Testis (tissue), 3 donors: ENCODE measurements around the gene ABCA4. TPM values are rescaled to one million over a fixed set of nuclear protein-coding genes. Genes with fewer than 3 reads are reported as not detected.
"Not testable (repeated sequence)": the region's sequence is repeated elsewhere in the genome, so short reads cannot be mapped to it uniquely, and the experiment has no call there.

ENCODE experiments used
- DNase-seq: peaks from one replicate; pipeline ENCODE4 v3.0.0-alpha.2; 2019
- H3K27ac ChIP-seq, 2 donors: fragments of 200-600 bp; sonication (generic); one replicate each; pipeline ENCODE4 v1.5.1; 2019
- H3K27me3 ChIP-seq: fragments of 200-600 bp; sonication (generic); one replicate; pipeline ENCODE4 v1.5.1; 2019
- H3K36me3 ChIP-seq: fragments of 200-600 bp; sonication (generic); one replicate; pipeline ENCODE4 v1.5.1; 2017; ENCODE audit warnings: low read depth; ENCODE audit errors: missing control alignments
- H3K4me1 ChIP-seq: fragments of 200-600 bp; sonication (generic); one replicate; pipeline ENCODE4 v1.5.1; 2019
- H3K4me3 ChIP-seq, 2 donors: fragments of 200-600 bp; sonication (generic); one replicate each; pipeline ENCODE4 v1.5.1; 2017 to 2019
- H3K9me3 ChIP-seq: fragments of 200-600 bp; sonication (generic); one replicate; pipeline ENCODE4 v1.5.1; 2017
- POLR2A ChIP-seq: fragments of 450-650 bp; IDR thresholded peaks from one replicate; pipeline ENCODE4 v1.6.1; 2017; ENCODE audit warnings: antibody characterized with exemption, mild to moderate bottlenecking, moderate library complexity
- WGBS, 2 donors: methylation state at CpG; one replicate each; pipeline ENCODE4 v1.1.5; 2018; 5-methylcytosine and 5-hydroxymethylcytosine counted together
- intact Hi-C: fragments of 100-400 bp; cut with DNase I; formaldehyde crosslinking; loops from one replicate; pipeline ENCODE4 v1.15.1; 2023; ENCODE audit warnings: low total_unique reads
- polyA plus RNA-seq: library from polyadenylated mRNA; stranded (reverse); fragments of 350-450 nt; fragmentation: Illumina TruSeq; extraction: RNeasy Lipid Tissue Mini Kit (QIAGEN cat#74804); gene quantifications from one replicate; pipeline ENCODE4 v1.2.3, GENCODE V29; 2014; ENCODE audit warnings: low read depth, low replicate concordance; ENCODE audit not compliant: insufficient read depth
- total RNA-seq, 2 donors: library from RNA; depleted of rRNA; stranded (reverse); fragments of >200 nt; gene quantifications; one replicate each; pipeline ENCODE4 v1.2.3, GENCODE V29; 2016
- TF ChIP-seq, protein P1 (sequence below), 3 experiments: fragments of 450-650 bp in 2 of 3; fragments of 200-600 bp in 1 of 3; sonication (generic) in 1 of 3; IDR thresholded peaks; one replicate each; pipeline ENCODE4 v1.5.1; 2016 to 2019; ENCODE audit warnings: antibody characterized with exemption in 3 of 3, mild to moderate bottlenecking in 2 of 3, moderate library complexity in 1 of 3

The ABCA4 gene
- total and polyA plus RNA-seq, 3 donors from 2014 or later = 1.6 to 1.8 (median 1.8) TPM

DNA sequence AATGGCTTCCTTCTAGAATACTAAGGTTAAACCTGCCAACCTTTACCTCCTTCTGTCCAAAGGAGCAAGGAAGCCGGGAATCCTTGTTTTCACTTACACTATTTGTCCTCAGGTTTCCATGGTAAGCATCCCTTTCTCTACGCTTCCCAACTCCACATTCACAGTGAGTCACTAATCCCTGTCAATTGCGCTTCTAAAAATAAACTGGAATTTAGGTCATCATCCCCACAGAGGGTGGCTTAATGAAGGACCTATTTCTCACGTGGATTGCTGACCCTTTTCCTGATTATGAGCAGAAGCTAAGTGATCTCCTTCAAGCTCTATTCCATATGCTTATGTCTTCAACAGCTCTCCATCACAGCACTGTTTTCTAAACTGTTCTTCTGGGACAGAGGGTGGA lies 39.9 kb upstream of the ABCA4 start:
- H3K4me1 ChIP-seq = no peaks in the 10 kb centered on the region
- 54 to 70% methylated on average over 4 of the region's 4 CpGs for WGBS, 2 donors
- no peak overlapping the region for H3K4me3 ChIP-seq
- H3K36me3 ChIP-seq = no peaks in the 10 kb centered on the region
- TF ChIP-seq, protein P1, sequence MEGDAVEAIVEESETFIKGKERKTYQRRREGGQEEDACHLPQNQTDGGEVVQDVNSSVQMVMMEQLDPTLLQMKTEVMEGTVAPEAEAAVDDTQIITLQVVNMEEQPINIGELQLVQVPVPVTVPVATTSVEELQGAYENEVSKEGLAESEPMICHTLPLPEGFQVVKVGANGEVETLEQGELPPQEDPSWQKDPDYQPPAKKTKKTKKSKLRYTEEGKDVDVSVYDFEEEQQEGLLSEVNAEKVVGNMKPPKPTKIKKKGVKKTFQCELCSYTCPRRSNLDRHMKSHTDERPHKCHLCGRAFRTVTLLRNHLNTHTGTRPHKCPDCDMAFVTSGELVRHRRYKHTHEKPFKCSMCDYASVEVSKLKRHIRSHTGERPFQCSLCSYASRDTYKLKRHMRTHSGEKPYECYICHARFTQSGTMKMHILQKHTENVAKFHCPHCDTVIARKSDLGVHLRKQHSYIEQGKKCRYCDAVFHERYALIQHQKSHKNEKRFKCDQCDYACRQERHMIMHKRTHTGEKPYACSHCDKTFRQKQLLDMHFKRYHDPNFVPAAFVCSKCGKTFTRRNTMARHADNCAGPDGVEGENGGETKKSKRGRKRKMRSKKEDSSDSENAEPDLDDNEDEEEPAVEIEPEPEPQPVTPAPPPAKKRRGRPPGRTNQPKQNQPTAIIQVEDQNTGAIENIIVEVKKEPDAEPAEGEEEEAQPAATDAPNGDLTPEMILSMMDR (IDR thresholded peaks at IDR 0.05) = no peak
- no peak for TF ChIP-seq POLR2A
- H3K9me3 ChIP-seq = no peaks in the 10 kb centered on the region
- DNase-seq = no peak
- no peaks in the 10 kb centered on the region for H3K27me3 ChIP-seq
- intact Hi-C loops = no loop called here
- H3K27ac ChIP-seq = no peak overlapping the region

DNA sequence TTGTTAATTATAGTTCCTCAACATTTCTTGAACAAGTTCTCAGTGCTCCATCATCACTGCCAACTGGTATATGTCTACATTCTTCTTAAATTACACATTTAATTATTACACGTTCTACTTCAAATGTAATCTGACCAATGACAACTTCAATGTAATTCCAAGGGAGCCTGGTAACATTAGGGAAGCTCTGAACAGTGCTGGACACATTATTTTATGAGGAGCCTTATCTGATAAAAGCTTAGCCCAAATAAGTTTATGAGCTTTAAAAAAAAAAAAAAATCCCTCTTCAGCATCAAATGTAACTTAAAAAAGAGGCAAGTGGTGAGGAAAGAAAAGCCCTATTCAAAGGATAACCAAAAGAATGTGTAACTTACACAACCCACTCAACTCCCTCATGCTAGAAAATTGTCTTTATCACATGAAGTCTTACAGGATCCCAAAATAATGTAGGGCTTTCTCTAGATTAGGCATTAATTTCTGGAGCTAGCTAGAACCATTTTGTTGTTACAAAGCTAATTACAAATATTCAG lies 35.2 kb upstream of the ABCA4 start:
- Histone ChIP-seq H3K27ac (no peak overlapping the region), H3K9me3 (no peaks in the 10 kb centered on the region), H3K4me1 (no peaks in the 10 kb centered on the region), H3K27me3 (no peaks in the 10 kb centered on the region), H3K36me3 (no peaks in the 10 kb centered on the region), H3K4me3 (no peak overlapping the region)
- 62 to 67% methylated on average over 1 of the region's 1 CpG for WGBS, 2 donors
- no peak for DNase-seq
- TF ChIP-seq, protein P1 (IDR thresholded peaks at IDR 0.05) = no peak
- no peak for TF ChIP-seq POLR2A
- intact Hi-C loops = no loop called here

DNA sequence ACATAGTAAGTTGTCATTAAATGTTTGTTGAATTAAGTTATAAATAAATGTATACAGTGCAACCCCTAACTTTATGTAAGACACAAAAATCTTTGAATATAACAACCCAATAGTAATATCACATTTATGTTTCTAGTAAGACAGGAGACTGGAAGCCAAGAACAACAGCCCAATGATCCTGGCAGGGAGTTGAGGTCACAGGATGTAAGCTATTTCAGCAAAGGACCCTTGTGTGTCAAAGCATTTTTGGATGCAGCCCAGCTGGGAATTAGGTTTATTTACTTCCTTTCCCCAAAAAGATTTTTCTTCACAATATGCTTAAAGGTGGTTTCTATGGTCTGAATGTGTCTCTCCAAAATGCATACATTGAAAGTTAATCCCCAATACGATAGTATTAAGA lies 34.0 kb upstream of the ABCA4 start:
- H3K27ac ChIP-seq = no peak overlapping the region
- no peak for TF ChIP-seq POLR2A
- TF ChIP-seq, protein P1 (IDR thresholded peaks at IDR 0.05) = no peak
- H3K36me3 ChIP-seq = no peaks in the 10 kb centered on the region
- no peaks in the 10 kb centered on the region for H3K27me3 ChIP-seq
- H3K4me1 ChIP-seq = no peaks in the 10 kb centered on the region
- 63 to 84% methylated on average over 1 of the region's 1 CpG for WGBS, 2 donors
- peak; percentile 30 for DNase-seq
- no peaks in the 10 kb centered on the region for H3K9me3 ChIP-seq
- no peak overlapping the region for H3K4me3 ChIP-seq
- intact Hi-C loops = no loop called here

DNA sequence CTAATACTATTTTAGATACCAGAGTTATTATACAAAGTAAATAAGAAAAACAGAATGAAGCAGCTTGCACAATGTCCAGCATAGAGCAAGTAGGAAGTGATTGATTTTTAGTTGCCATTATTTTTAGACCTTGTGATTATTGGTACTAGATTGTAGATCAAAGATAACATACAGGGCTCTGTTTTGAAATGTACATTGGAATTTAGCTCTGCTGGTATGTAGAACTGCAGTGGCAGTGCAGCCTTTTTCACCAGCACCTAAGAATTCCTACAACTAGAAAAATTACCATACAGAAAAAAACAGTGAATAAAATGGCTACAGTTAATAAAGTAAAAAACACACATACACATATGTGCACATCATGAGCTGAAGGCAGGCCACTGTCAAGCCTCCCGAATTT lies 32.2 kb upstream of the ABCA4 start:
- H3K27me3 ChIP-seq = no peaks in the 10 kb centered on the region
- no peak overlapping the region for H3K27ac ChIP-seq
- H3K36me3 ChIP-seq = no peaks in the 10 kb centered on the region
- 61 to 78% methylated on average over 1 of the region's 1 CpG for WGBS, 2 donors
- no peak for DNase-seq
- intact Hi-C loops = no loop called here
- TF ChIP-seq POLR2A = no peak
- TF ChIP-seq, protein P1 (IDR thresholded peaks at IDR 0.05) = no peak
- no peak overlapping the region for H3K4me3 ChIP-seq
- no peaks in the 10 kb centered on the region for H3K9me3 ChIP-seq
- H3K4me1 ChIP-seq = no peaks in the 10 kb centered on the region

DNA sequence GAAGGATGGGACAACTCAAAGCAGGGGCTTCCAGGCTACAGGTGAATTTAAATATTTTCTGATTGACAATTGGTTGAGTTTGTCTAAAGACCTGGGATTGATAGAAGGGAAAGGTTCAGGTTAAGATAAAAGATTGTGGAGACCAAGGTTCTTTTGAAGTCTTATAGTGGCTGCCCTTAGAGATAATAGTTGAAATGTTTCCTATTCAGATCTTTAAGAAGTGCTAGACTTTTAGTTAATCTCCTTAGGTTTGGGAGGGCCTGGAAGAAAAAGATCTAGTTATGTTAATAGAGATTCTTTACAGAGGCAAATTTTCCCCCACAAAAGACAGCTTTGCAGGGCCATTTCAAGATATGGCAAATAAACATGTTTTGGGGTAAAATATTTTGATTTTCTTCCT lies 28.2 kb upstream of the ABCA4 start:
- H3K27me3 ChIP-seq, H3K9me3 ChIP-seq, H3K36me3 ChIP-seq, DNase-seq, H3K4me3 ChIP-seq, H3K27ac ChIP-seq, intact Hi-C loops, H3K4me1 ChIP-seq: not testable (repeated sequence)
